OCI-LY3 (cell line): Measurements from ENCODE around the gene GIMD1.

Experiments used
- EZH2phosphoT487 ChIP-seq: fragments of 200-600 bp; shearing (Covaris generic); IDR thresholded peaks from 2 replicates; pipeline ENCODE4 v1.6.1; 2018; ENCODE audit warnings: antibody characterized with exemption, mixed run types, low read depth
- TF ChIP-seq, protein P1 (sequence below): fragments of 200-600, 300-600 bp; sonication (generic); IDR thresholded peaks from 2 replicates; pipeline ENCODE4 v1.5.1; 2014; ENCODE audit warnings: antibody characterized with exemption, low read length, low read depth

- TF ChIP-seq, protein P1, sequence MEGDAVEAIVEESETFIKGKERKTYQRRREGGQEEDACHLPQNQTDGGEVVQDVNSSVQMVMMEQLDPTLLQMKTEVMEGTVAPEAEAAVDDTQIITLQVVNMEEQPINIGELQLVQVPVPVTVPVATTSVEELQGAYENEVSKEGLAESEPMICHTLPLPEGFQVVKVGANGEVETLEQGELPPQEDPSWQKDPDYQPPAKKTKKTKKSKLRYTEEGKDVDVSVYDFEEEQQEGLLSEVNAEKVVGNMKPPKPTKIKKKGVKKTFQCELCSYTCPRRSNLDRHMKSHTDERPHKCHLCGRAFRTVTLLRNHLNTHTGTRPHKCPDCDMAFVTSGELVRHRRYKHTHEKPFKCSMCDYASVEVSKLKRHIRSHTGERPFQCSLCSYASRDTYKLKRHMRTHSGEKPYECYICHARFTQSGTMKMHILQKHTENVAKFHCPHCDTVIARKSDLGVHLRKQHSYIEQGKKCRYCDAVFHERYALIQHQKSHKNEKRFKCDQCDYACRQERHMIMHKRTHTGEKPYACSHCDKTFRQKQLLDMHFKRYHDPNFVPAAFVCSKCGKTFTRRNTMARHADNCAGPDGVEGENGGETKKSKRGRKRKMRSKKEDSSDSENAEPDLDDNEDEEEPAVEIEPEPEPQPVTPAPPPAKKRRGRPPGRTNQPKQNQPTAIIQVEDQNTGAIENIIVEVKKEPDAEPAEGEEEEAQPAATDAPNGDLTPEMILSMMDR = peak; percentile 90
- no peak for TF ChIP-seq EZH2phosphoT487
Measured at GRCh38 chr4:106369456-106370060, 980 bp upstream of the GIMD1 start.
